ENCODE results near the gene ARHGAP30.
A peak's percentile ranks its signal among the peaks of the same experiment; 100 is the strongest.
"Not testable (repeated sequence)": the region's sequence is repeated elsewhere in the genome, so short reads cannot be mapped to it uniquely, and the experiment has no call there.

ARHGAP30 gene

GRCh38 chr1:161069731-161070270 lies at the start of gene ARHGAP30:
Gene ARHGAP30, minus strand, starts transcription at chr1:161069891. Its CDS starts 267 bp downstream, at chr1:161069624.
- DNase-seq (ENCODE audit: low read depth in 3 of 3), result peak; percentile 53 to 82 (median 62)

GRCh38 chr1:161117759-161118581 lies 48.3 kb upstream of the ARHGAP30 start, which contains the start of the genes NIT1 and PFDN2:
Gene NIT1, plus strand, starts transcription at chr1:161118105. Its CDS starts 72 bp downstream, at chr1:161118177.
Gene PFDN2, minus strand, starts transcription at chr1:161118037. Its CDS starts 11 bp downstream, at chr1:161118026.
- DNase-seq (ENCODE audit: low read depth in 3 of 3), result peak; percentile 68 to 86 (median 70)

- DNase-seq (ENCODE audit: low read depth in 3 of 3), result not testable (repeated sequence)
Measured at GRCh38 chr1:161115961-161116360, 46.3 kb upstream of the ARHGAP30 start.

- peak in 1 of 3 experiments; percentile 39 for DNase-seq (ENCODE audit: low read depth in 3 of 3)
Measured at GRCh38 chr1:161115132-161115711, 45.5 kb upstream of the ARHGAP30 start.

- no peak for DNase-seq (ENCODE audit: low read depth in 3 of 3)
Measured at GRCh38 chr1:161114556-161114955, 44.9 kb upstream of the ARHGAP30 start.

GRCh38 chr1:161113915-161114314 lies 44.2 kb upstream of the ARHGAP30 start:
- no peak for DNase-seq (ENCODE audit: low read depth in 3 of 3)

- DNase-seq (ENCODE audit: low read depth in 3 of 3), result no peak
Measured at GRCh38 chr1:161111527-161111926, 41.8 kb upstream of the ARHGAP30 start.

GRCh38 chr1:161111117-161111516 lies 41.4 kb upstream of the ARHGAP30 start:
- no peak for DNase-seq (ENCODE audit: low read depth in 3 of 3)

- DNase-seq (ENCODE audit: low read depth in 3 of 3), result no peak
Measured at GRCh38 chr1:161106431-161106830, 36.7 kb upstream of the ARHGAP30 start.

GRCh38 chr1:161100556-161100955 lies 30.9 kb upstream of the ARHGAP30 start:
- DNase-seq (ENCODE audit: low read depth in 3 of 3), result no peak

GRCh38 chr1:161099090-161099802 lies 29.6 kb upstream of the ARHGAP30 start:
- DNase-seq (ENCODE audit: low read depth in 3 of 3), result no peak

GRCh38 chr1:161098210-161099068 lies 28.7 kb upstream of the ARHGAP30 start, which contains the start of gene KLHDC9:
Gene KLHDC9, plus strand, starts transcription at chr1:161098361. Its CDS starts 175 bp downstream, at chr1:161098536.
- DNase-seq (ENCODE audit: low read depth in 3 of 3), result peak; percentile 35 to 73 (median 38)

- DNase-seq (ENCODE audit: low read depth in 3 of 3), result no peak
Measured at GRCh38 chr1:161096530-161096929, 26.8 kb upstream of the ARHGAP30 start.

GRCh38 chr1:161096015-161096414 lies 26.3 kb upstream of the ARHGAP30 start:
- DNase-seq (ENCODE audit: low read depth in 3 of 3), result no peak

GRCh38 chr1:161095230-161095629 lies 25.5 kb upstream of the ARHGAP30 start:
- DNase-seq (ENCODE audit: low read depth in 3 of 3), result no peak

GRCh38 chr1:161094481-161094880 lies 24.8 kb upstream of the ARHGAP30 start:
- DNase-seq (ENCODE audit: low read depth in 3 of 3), result no peak

GRCh38 chr1:161092621-161093028 lies 22.9 kb upstream of the ARHGAP30 start:
- peak; percentile 16 to 47 (median 36) for DNase-seq (ENCODE audit: low read depth in 3 of 3)

- DNase-seq (ENCODE audit: low read depth in 3 of 3), result no peak
Measured at GRCh38 chr1:161091796-161092507, 22.3 kb upstream of the ARHGAP30 start.

- no peak for DNase-seq (ENCODE audit: low read depth in 3 of 3)
Measured at GRCh38 chr1:161091093-161091492, 21.4 kb upstream of the ARHGAP30 start.

GRCh38 chr1:161090617-161091016 lies 20.9 kb upstream of the ARHGAP30 start:
- no peak for DNase-seq (ENCODE audit: low read depth in 3 of 3)

All from stimulated activated CD4-positive, alpha-beta T cell treated with anti-CD3 and anti-CD28 coated beads, TNF-alpha, amount 100 ng/mL, for 24 hours (primary cell).